ENCODE data around the gene FAM13A.

DNA sequence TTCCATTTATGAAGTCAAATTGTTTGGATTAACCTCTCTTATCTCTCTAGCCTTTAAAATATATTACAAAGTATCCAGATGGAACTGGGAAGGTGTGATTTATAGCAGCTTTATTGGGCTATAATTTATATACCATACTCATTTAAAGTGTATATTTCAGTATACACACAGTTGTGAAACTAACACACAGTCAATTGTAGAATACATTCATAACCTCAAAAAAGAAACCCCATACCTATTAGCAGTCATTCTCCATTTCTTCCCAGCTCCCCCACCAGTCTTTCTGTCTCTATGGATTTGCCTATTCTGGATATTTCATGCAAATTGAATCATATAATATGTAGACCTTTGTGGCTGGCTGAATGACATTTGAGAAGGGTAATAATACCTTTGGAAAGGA, 351.8 kb downstream of the FAM13A start:
- TF ChIP-seq CTCF (IDR thresholded peaks at IDR 0.05; ENCODE audit: poor library complexity) (no peak), EZH2 (IDR thresholded peaks at IDR 0.05; ENCODE audit: borderline replicate concordance) (no peak), EZH2phosphoT487 (IDR thresholded peaks at IDR 0.05; ENCODE audit: low read depth, severe bottlenecking, unreplicated experiment) (no peak)

All from hepatocyte (in vitro differentiated cells).